Mucosa of gallbladder (tissue), 1 donor: ENCODE results near the gene NLK. TPM values are rescaled to one million over a fixed set of nuclear protein-coding genes. Genes with fewer than 3 reads are reported as not detected.
A peak's percentile ranks its signal among the peaks of the same experiment; 100 is the strongest.

Experiments used
- DNase-seq: peaks from one replicate; pipeline ENCODE4 v3.0.0-alpha.2; 2020; ENCODE audit warnings: low spot score
- total RNA-seq: library from RNA; stranded (reverse); gene quantifications from one replicate; pipeline ENCODE4 v1.2.1, GENCODE V29; 2021
- donor health status: DM: no; HTN: no; CAD: no.

NLK gene
- total RNA-seq, 1 donor from 2014 or later = 35.7 TPM

DNA sequence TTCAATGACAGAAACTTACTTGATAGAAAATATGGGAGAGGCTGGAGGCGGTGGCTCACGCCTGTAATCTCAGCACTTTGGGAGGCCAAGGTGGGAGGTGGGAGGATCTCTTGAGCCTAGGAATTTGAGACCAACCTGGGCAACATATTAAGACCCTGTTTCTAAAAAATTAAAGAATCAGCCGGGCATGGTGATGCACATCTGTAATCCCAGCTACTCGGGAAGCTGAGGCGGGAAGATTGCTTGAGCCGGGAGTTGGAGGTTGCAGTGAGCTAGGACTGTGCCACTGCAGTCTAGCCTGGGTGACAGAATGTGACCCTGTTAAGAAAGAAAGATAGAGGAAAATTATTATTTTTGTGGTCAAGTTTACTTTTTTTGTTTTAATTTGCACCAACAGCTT is 2.1 kb upstream of the NLK start:
- no peak for DNase-seq

DNA sequence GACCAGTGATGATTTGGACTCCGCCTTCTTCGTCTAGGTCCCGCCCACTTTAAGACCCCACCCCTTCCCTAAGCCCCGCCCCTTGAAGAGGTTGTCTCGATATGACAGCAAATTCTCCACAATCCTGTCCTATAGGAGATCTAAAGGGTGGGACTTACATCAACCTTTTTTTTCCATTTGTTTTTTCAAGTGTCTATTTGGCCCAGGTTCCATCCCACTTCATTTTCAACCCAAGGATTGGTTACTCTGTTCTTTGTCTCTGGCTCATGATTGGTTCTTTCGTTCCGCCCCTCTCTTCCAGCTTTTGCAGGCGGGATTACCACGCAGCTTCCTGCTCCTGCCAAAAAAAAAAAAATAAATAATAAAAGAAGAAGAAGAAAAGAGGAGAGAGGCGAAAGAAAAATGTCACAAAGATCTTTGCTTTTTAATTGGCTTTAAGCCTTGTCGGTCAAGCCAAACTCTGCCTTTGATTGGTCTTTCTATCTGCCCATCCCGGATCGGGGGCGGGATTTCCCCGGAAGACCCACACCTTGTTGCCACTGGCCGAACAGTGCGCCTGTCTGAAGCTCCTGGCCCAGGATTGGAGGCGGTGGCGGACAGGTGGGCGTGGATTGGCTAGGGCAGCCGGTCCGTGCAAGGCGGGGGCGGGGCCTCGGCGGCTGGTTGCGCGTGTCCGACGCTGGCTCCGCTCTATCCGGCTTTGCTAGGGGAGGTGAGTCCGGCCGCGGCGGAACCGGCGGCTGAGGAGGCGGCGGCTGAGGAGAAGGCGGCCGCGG is 1.2 kb upstream of the NLK start:
- DNase-seq = peak; percentile 100

DNA sequence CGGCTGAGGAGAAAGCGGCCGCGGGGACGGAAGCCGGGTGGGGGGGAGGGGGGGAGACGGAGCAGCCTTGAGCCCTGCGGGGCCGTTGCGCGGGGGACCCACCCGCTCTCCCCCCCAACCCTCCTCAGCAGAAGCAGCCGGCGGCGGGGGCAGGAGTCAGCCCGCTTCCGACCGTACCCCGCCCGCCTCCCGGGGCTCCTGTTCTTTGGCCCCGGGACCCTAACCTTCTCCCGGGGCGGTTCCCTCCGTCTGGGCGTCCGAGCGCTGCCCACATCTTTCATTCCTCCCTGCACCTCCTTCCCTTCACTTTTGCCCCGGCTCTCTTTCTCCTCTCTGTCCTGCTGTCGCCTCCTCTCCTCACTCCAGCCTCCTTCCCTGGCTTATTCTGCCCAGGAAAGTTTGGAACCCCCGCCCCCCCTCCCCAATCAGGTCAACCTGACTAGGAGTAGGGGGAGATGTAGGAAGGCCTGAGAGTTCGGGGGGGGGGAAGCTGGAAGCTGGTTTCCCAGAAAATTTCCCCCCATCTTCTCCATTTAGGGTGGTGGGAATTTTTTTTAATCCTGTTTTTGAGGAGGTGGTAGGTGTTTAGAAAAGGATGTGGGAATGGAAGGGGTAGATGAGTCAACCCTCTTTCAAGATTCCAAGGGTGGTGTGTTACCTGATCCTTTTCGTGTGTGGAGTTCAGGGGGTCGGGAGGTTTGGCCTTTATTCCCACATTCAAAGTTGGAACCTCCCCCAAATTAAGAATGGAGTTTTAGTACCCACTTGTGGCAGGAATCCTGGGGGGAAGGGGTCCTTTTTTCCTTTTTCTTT is 427 bp upstream of the NLK start:
- no peak for DNase-seq

DNA sequence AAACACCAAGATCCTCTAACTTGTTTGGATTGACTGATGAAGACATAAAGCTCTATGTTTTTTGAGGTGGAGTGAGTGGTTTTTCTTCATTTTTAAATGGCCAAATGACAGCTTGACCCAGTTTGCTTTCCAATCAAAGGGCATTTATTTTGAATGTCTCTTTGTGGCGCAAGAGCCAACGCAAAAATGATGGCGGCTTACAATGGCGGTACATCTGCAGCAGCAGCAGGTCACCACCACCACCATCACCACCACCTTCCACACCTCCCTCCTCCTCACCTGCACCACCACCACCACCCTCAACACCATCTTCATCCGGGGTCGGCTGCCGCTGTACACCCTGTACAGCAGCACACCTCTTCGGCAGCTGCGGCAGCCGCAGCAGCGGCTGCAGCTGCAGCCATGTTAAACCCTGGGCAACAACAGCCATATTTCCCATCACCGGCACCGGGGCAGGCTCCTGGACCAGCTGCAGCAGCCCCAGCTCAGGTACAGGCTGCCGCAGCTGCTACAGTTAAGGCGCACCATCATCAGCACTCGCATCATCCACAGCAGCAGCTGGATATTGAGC is 329 bp downstream of the NLK start:
- DNase-seq = no peak

DNA sequence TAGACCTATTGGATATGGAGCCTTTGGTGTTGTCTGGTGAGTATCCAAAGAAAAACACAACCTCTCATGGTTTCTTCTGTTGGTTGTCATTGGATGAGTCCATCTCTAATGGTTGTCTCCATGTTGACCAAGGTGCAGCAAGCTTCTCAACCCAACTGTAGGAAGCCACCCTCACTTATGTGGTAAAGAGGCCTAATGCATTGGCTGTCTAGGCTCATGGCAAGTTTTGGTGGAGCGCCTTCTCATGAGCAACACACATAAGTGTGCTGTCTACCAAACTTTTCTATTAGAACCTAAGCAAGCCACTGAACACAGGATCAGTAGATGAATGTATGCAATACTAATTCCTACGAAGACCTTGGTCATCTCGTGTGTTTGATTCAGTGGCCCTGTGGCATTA is 819 bp downstream of the NLK start:
- DNase-seq = no peak

DNA sequence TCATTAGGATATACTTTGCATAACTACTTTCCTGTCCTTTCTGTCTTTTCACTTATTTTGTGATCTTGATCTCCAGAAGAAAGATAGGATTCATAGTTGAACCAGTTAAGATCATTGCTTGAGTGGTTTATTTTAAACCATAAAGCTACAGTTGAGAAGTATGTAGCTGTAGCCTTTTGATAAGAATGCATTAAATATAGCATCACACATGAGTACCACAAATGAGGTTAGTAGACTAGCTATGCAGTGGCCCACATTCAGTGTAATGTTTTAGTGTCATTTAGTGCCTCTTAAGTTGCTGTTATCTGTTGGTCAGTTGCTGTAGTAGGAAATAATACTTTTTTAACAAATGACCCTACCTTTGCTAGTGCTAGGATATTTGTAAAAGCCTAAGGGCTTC is 1.3 kb downstream of the NLK start:
- no peak for DNase-seq

DNA sequence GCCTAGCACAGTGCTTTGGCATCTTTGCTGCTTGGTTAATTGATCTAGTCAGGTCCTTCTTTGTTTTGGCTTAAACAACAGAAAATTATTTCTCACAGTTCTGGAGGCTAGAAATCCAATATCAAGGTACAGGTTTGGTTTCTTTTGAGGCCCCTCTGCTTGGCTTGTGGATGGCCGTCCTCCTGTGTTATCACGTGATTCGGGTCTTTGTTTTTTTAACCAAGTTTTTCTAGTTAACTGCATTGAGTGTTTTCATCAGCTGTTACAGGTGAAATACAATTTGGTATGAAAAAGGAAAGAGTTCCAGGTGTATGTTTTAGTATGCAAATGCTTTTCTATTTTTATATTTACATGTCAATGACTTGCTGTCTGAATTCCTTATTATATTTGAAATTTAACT is 2.8 kb downstream of the NLK start:
- DNase-seq = no peak

DNA sequence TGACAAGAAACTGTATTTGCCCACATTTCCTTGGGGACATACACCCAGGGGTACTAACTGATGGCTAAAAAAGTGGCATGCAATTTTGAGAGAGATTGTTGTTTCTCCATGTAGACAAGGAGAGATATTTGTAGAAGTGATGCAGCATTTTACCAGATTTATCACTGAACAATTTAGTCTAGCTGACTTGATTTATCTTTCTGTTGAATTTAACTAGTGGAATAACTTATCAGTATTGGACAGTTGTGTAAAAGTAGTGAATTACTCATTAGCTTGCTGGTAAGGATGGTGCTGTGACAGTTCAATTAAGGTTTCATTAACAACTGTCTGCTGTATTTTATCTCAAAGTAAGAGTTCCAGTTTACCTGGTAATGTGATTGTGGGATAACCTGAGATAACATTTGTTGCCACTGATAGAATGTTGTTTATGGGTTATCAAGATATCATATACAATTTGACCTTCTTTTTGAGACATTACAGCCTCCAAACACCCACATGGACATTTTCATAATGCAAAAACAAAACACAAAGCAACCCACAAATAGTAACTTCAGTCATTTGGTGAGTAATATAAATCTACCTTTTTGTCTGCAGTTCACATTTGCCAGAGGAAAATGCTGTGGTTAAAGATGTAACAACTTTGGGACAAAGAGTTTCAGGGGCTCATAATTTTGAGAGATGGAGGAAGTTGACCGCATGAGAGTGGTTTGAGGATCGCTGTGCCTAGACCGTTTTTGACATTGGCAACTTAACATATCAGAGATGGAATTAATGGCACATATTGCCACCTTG is 3.8 kb downstream of the NLK start:
- DNase-seq = no peak

DNA sequence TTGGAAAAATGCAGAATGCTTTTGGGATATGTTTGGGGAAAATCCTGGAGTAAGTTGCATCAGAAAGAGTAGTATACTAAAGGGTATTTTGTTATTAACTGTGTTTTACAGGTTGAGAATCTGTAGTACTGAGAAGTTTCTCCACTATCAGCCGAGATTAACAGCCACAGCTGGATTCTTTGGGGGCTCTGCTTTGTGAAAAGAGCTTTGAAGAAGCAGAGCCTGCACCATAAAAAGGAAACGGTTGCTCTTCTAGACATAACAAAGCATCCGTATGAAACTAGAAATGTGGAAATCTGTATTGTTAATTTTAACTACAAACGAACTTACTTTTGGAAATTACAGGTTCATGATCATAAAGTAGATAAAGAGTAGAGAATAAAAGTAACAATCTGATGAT is 5.3 kb downstream of the NLK start:
- DNase-seq = no peak

DNA sequence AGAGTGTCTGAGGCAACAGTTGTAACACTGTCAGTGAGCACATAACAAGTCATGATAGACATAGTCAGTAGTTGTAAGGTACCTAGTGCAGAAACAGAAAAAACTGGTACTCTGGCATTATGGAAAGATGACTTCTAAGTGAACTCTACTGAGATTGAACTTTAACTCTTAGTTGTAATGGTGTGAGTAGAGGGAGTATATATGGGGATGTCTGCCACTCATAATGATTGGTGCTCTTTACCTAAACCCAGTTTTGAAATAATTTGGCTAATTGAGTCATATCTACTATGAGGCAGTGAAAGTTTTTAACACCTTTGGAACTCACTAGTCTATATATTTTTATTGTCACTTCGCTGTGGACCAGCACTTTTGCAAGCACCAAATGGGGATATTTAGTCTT is 6.6 kb downstream of the NLK start:
- no peak for DNase-seq

DNA sequence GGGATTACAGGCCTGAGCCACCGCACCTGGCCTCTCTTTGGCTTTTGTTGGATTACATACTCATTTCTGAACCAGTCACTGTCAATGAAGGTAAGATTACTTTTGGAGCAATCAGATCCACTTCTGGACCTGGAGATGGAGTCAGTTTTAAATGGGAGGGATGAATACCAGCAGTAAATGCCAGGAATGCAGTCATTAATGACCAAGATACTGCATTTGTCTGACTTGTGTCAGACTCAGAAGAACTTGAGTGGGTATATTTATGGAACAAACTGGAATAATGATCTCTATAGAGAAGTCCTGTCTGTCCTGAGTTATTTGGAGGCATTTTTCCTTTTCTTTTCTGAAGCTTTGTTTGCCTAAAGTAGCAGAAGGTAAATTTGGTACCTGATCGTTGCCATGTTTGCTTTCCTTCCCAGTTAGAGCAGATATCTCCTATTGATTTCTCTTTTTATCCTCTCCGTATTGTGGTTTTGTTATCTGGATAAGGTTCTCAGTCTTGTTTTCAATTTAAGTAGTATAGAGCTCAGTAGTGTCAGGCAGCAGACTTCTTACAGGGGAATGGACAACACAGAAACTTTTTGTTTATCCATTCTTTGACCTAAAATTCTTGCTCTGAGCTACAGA is 10.7 kb downstream of the NLK start:
- DNase-seq = no peak

DNA sequence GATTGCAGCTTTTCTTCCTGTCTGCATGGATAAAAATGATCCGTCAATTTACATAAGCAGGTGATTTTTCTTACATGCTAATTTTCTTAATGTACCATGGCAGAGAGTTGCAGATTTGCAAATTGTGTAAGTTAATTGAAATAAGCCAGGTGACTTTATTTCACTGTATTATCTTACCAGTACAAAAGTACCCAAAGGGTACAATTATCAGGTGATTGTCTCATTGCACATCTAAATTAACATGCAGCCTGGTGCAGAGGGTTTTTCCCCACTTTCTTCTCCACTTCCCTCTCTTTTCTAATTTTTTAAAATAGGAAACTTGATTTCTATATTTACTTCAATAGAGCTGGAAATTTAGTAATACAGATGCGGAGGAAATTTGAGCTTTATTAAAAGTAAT is 11.2 kb downstream of the NLK start:
- no peak for DNase-seq

DNA sequence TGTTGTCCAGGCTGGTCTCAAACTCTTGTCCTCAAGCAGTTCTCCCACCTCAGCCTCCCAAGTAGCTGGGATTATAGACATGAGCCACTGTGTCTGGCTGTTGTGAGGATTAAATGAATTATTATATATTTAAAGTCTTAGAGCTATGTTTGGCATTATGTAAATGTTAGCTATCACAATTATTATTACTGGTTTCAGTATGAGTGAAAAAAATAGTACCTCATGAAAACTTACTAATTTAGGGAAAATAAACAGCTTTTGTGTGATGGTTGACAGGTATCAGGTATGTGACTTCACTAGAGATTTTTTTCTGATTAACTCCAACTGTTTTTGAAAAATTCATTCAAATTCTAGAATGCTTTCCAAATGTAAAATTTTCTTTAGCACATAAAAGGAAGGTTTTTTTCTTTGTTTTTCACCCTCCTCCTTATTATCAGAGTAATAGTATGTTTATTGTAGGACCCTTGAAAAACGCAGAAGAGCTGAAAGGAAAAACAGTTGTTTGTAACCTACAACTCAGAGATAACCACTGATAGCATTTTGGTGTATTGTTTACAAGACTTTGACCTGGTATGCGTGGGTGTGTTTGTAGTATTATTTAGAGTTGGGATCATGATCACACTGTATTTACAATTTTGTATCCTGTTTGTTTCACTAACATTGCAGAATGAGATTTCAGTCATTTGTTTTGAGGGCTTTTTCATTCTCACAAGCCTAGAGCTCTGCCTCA is 13.2 kb downstream of the NLK start:
- DNase-seq = no peak

DNA sequence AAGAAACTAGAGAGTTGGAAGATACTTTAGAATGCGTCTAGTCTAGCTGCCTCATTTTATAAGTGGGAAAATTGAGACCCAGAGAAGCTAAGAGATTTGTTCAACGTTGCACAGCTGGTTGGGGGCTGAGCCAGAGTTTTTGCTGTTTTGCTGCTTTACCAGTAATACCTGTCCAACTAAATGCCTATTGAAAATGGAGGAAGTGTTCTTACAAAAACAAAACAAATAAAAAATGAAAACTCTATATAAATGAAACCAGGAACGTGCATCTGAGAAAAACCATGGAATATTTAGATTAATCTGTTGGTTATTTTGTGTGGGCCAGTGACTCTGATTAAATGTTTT is 13.8 kb downstream of the NLK start:
- DNase-seq = no peak

DNA sequence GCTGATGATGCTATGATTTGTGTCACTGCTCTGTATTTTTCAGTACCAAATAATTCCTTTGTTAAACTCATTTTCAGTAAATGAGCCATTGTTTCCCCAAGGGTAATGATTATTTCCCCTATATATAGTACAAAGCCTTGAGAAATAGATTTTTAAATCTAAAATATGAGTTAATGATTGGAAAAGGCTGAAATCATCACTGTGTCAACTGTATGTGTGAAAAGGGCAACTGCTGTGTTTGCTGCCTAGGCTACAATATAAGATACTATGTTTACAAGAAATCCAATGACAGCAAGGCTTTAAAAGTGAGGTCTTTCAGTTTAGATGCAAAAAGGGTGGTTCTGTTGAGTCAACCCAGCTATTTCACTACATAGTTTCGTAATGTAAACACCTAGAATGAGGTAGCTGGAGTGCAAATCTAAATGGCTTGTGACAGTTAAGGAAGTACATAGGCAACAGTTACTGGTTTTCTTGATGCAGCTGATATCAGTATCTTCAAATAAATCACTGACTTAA is 15.3 kb downstream of the NLK start:
- no peak for DNase-seq

DNA sequence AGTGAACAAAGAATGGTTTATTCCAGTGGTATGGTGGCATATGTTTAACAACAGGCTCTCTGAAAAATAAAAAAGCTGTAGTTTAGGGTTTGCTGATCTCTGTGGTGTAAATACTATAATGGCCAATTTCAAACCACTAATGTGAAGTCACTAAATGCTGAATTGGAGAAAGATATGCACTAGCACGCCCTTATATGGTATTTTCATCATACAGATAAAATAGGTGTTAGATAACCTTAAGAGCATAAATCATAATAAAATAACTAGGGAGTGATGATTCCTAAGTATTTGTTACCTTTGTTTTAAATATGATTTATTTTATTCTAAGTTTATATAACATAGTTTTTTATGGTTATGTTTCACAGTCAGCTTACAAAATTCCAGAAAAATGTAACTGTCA is 17.2 kb downstream of the NLK start:
- no peak for DNase-seq

DNA sequence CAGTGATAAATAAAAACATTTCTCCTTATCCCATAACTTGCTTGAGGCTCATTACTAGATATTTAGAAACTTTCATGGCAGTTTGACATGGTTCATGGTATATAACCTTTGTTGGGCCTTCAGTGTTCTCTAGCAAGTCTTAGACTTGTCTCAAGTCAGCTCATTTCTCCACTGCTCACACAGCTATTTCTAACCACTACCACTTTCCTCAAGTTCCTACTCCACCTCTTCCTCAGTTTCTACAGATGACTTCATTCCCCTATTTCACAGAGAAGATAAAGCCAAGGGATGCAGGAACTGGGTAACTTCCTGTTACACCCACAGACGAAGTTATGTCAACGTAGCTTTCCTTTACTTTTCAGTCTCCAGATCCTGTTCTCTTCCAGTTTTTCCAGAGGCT is 23.2 kb downstream of the NLK start:
- no peak for DNase-seq

DNA sequence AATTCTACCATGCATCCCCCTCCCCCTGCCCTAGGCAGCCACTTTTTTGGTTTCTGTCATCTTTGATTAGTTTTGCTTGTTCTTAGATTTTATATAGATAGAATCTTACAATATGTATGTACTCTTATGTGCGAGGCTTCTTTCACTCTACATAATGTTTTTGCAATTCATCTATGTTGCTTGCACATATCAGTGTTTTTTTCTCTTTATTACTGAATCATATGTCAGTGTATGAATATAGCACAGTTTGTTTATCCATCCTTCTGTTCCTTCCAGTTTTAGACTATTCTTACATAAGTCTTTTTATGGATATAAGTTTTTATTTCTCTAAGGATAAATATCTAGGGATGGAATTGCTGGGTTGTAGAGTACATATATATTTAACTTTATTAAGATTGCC is 26.6 kb downstream of the NLK start:
- no peak for DNase-seq

DNA sequence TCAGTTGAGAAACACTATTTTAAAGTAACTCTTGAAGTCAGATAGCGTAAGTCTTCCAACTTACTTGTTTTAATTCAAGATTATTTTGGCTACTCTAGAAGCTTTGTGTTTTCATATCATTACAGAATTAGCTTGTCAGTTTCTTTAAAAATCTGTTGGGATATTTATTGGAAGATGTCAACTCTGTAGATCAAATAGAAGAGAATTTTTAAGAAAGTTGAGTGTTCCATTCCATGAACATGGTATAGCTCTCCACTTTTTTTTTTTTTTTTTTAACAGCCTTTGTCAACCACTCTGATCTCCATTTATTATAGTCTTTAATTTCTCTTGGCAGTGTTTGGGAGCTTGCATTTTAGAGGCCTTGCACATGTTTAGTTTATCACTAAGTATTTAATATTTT is 28.7 kb downstream of the NLK start:
- no peak for DNase-seq

DNA sequence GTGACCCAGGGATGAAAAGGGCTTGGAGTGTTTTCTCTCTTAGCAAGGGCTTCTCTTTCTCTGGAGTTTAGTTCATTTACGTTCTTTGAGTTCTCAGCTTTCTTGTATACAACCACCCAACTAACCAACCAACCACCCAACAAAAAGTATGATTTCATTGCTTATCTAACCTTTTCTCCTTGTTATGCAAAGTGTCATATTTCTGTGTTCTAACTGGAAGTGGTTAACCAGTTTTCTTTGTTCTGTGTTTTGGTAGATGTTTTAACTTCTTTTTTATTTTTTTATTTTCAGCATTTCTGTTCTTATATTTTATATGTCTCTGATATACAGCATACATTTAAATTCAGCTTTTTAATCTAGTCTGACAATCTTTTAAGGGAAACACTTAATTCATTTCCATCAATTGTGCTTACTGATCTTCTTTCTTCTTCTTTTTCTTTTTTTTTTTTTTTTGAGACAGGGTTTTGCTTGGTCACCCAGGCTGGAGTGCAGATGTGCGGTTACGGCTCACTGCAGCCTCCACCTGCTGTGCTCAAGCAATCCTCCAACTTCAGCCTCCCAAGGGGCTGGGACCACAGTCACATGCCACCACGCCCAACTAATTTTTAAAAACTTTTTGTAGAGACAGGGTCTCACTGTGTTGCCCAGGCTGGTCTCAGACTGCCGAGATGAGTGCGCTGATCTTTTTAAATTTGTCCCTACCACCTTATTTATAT is 29.6 kb downstream of the NLK start:
- DNase-seq = no peak
